Motor neuron (in vitro differentiated cells): Measurements from ENCODE around the gene DOK7. TPM values are rescaled to one million over a fixed set of nuclear protein-coding genes. Genes with fewer than 3 reads are reported as not detected.

Experiments
- ATAC-seq, 8 experiments: fragments of 200-7000 bp; cut with Tn5 transposase; replicated peaks in 6 of 8; 2 replicates each; pipeline ENCODE4 v1.8.0; 2021; ENCODE audit warnings: mild to moderate bottlenecking in 8 of 8, moderate library complexity in 8 of 8
- H3K27ac ChIP-seq, 2 donors: fragments of 250-450 bp; sonication (Bioruptor Pico); 2 replicates each; pipeline ENCODE4 v1.9.0; 2021; ENCODE audit warnings: antibody characterized with exemption in 2 of 2, mild to moderate bottlenecking in 2 of 2, moderate library complexity in 1 of 2
- H3K4me1 ChIP-seq, 2 donors: fragments of 250-450 bp; sonication (Bioruptor Pico); replicated peaks in 1 of 2; 2 replicates each; pipeline ENCODE4 v1.6.1; 2021; ENCODE audit warnings: antibody characterized with exemption in 2 of 2, mild to moderate bottlenecking in 2 of 2, moderate library complexity in 1 of 2
- H3K4me3 ChIP-seq, 5 donors: fragments of 250-450 bp; sonication (Bioruptor Pico); 2 replicates each; pipeline ENCODE4 v1.9.0; 2021; ENCODE audit warnings: antibody characterized with exemption in 5 of 5, mild to moderate bottlenecking in 5 of 5, moderate library complexity in 4 of 5
- WGBS, 10 experiments: fragments of 450-650 bp; shearing (Covaris generic); methylation state at CpG; one replicate each; pipeline ENCODE4 v1.0.0; 2022; 5-methylcytosine and 5-hydroxymethylcytosine counted together
- in situ Hi-C, 9 experiments: fragments of 400-800 bp; cut with MboI; loops; one replicate each; pipeline ENCODE4 v1.15.0; 2021; ENCODE audit warnings: low sequenced_read_pairs in 9 of 9, low pct_unique_long_range_greater_than_20kb in 2 of 9; ENCODE audit not compliant: unreplicated experiment in 9 of 9
- total RNA-seq, 8 experiments: library from RNA; unstranded; fragments of 300-600 nt; gene quantifications; 2 replicates each; pipeline versions ENCODE4 v1.2.3 to v1.2.4, GENCODE V29; 2022

The DOK7 gene
- total RNA-seq, 8 experiments from 2014 or later, result 0.27 to 2.0 (median 0.62) TPM

GRCh38 chr4:3517731-3518510, 54.8 kb downstream of the DOK7 start:
- Histone ChIP-seq H3K4me3 (no peak overlapping the region), H3K27ac (no peak overlapping the region), H3K4me1 (no peaks in the 10 kb centered on the region)
- 80 to 100% (median 96%) methylated on average over 2 to 15 of the region's 49 CpGs; no CpG with 5 or more reads in 6 of the 10 experiments for WGBS, 10 experiments
- no peak for ATAC-seq
- in situ Hi-C loops, result no loop called here

GRCh38 chr4:3518511-3518880, 55.4 kb downstream of the DOK7 start:
- Histone ChIP-seq H3K27ac (no peak overlapping the region), H3K4me1 (no peaks in the 10 kb centered on the region), H3K4me3 (no peak overlapping the region)
- in situ Hi-C loops, result no loop called here
- WGBS, 10 experiments, result 100% methylated on average over 1 of the region's 11 CpGs; no CpG with 5 or more reads in 9 of the 10 experiments
- no peak for ATAC-seq

- no peak overlapping the region for H3K4me3 ChIP-seq
- H3K4me1 ChIP-seq, result no peaks in the 10 kb centered on the region
- in situ Hi-C loops, result no loop called here
- 80 to 100% (median 80%) methylated on average over 2 of the region's 18 CpGs; no CpG with 5 or more reads in 7 of the 10 experiments for WGBS, 10 experiments
- no peak overlapping the region for H3K27ac ChIP-seq
- no peak for ATAC-seq
These were observed 55.8 kb downstream of the DOK7 start for GRCh38 chr4:3518941-3519340.

- no peak for ATAC-seq
- in situ Hi-C loops, result no loop called here
- Histone ChIP-seq H3K4me3 (no peak overlapping the region), H3K4me1 (no peaks in the 10 kb centered on the region), H3K27ac (no peak overlapping the region)
- WGBS, 10 experiments, result 83 to 100% (median 96%) methylated on average over 2 to 12 of the region's 23 CpGs; no CpG with 5 or more reads in 3 of the 10 experiments
These were observed 56.6 kb downstream of the DOK7 start for GRCh38 chr4:3519468-3520264.

- ATAC-seq, result no peak
- WGBS, 10 experiments, result 67 to 100% (median 93%) methylated on average over 1 to 5 of the region's 11 CpGs; no CpG with 5 or more reads in 3 of the 10 experiments
- H3K27ac ChIP-seq, result no peak overlapping the region
- no peak overlapping the region for H3K4me3 ChIP-seq
- H3K4me1 ChIP-seq, result no peaks in the 10 kb centered on the region
- in situ Hi-C loops, result no loop called here
These were observed 57.2 kb downstream of the DOK7 start for GRCh38 chr4:3520276-3520675.

- Histone ChIP-seq H3K4me3 (no peak overlapping the region), H3K27ac (no peak overlapping the region), H3K4me1 (no peaks in the 10 kb centered on the region)
- no peak for ATAC-seq
- WGBS, 10 experiments, result 87 to 100% (median 98%) methylated on average over 1 to 17 of the region's 31 CpGs; no CpG with 5 or more reads in 4 of the 10 experiments
- in situ Hi-C loops, result no loop called here
These were observed 57.9 kb downstream of the DOK7 start for GRCh38 chr4:3520796-3521600.

- H3K4me3 ChIP-seq, result no peak overlapping the region
- H3K4me1 ChIP-seq, result no peaks in the 10 kb centered on the region
- H3K27ac ChIP-seq, result no peak overlapping the region
- 79 to 100% (median 96%) methylated on average over 1 to 10 of the region's 16 CpGs; no CpG with 5 or more reads in 2 of the 10 experiments for WGBS, 10 experiments
- in situ Hi-C loops, result no loop called here
- no peak for ATAC-seq
These were observed 58.7 kb downstream of the DOK7 start for GRCh38 chr4:3521621-3522325.

- 62 to 100% methylated on average over 1 to 6 of the region's 15 CpGs; no CpG with 5 or more reads in 8 of the 10 experiments for WGBS, 10 experiments
- in situ Hi-C loops, result no loop called here
- Histone ChIP-seq H3K27ac (no peak overlapping the region), H3K4me3 (no peak overlapping the region), H3K4me1 (no peaks in the 10 kb centered on the region)
- ATAC-seq, result no peak
These were observed 59.2 kb downstream of the DOK7 start for GRCh38 chr4:3522326-3522640.

GRCh38 chr4:3522651-3523050, 59.5 kb downstream of the DOK7 start:
- Histone ChIP-seq H3K4me3 (no peak overlapping the region), H3K4me1 (no peaks in the 10 kb centered on the region), H3K27ac (no peak overlapping the region)
- no peak for ATAC-seq
- in situ Hi-C loops, result no loop called here
- no CpG with 5 or more reads among the region's 19 CpGs for WGBS, 10 experiments

- no peak overlapping the region for H3K4me3 ChIP-seq
- no peaks in the 10 kb centered on the region for H3K4me1 ChIP-seq
- H3K27ac ChIP-seq, result no peak overlapping the region
- in situ Hi-C loops, result no loop called here
- ATAC-seq, result no peak
- 87 to 100% (median 100%) methylated on average over 2 to 5 of the region's 10 CpGs; no CpG with 5 or more reads in 5 of the 10 experiments for WGBS, 10 experiments
These were observed 60.1 kb downstream of the DOK7 start for GRCh38 chr4:3523146-3523627.

GRCh38 chr4:3523628-3524221, 60.6 kb downstream of the DOK7 start:
- in situ Hi-C loops, result no loop called here
- H3K4me3 ChIP-seq, result no peak overlapping the region
- H3K27ac ChIP-seq, result no peak overlapping the region
- no peaks in the 10 kb centered on the region for H3K4me1 ChIP-seq
- no peak for ATAC-seq
- WGBS, 10 experiments, result 62 to 100% (median 93%) methylated on average over 1 to 8 of the region's 24 CpGs; no CpG with 5 or more reads in 4 of the 10 experiments

- H3K27ac ChIP-seq, result no peak overlapping the region
- no peaks in the 10 kb centered on the region for H3K4me1 ChIP-seq
- H3K4me3 ChIP-seq, result no peak overlapping the region
- ATAC-seq, result no peak
- 70 to 100% (median 93%) methylated on average over 1 to 5 of the region's 8 CpGs; no CpG with 5 or more reads in 7 of the 10 experiments for WGBS, 10 experiments
- in situ Hi-C loops, result no loop called here
These were observed 61.2 kb downstream of the DOK7 start for GRCh38 chr4:3524349-3524748.
